HepG2 (cell line): ENCODE measurements around the gene GFY. TPM values are rescaled to one million over a fixed set of nuclear protein-coding genes. Genes with fewer than 3 reads are reported as not detected.

Experiments
- ATF4 ChIP-seq, 2 experiments: fragments of 450-650 bp in 1 of 2; sonication (generic) in 1 of 2; formaldehyde crosslinking; IDR thresholded peaks; 2 replicates each; pipeline versions ENCODE4 v1.5.0 to v1.8.0; 2020 to 2022; ENCODE audit warnings: mild to moderate bottlenecking in 1 of 2, missing genetic modification reagents in 1 of 2
- ATF7-NPFF ChIP-seq: sonication (generic); formaldehyde crosslinking; IDR thresholded peaks from 2 replicates; pipeline ENCODE4 v1.8.1; 2023; ENCODE audit warnings: mild to moderate bottlenecking, low read depth, missing genetic modification reagents, moderate library complexity
- BCLAF1 ChIP-seq: fragments of 450-650 bp; IDR thresholded peaks from 2 replicates; pipeline ENCODE4 v1.6.1; 2017; ENCODE audit warnings: mild to moderate bottlenecking
- ETV5 ChIP-seq: IDR thresholded peaks from 2 replicates; pipeline ENCODE4 v1.6.1; 2018; ENCODE audit warnings: missing biosample characterization, missing genetic modification reagents, inconsistent platforms, borderline replicate concordance
- EZH2 ChIP-seq: conservative IDR thresholded peaks from 2 replicates; pipeline ENCODE4 v1.6.1; 2012; ENCODE audit warnings: mild to moderate bottlenecking, low read depth, low read length, moderate library complexity
- KAT7 ChIP-seq: IDR thresholded peaks from 2 replicates; pipeline ENCODE4 v1.6.1; 2018; ENCODE audit warnings: borderline replicate concordance, missing compliant biosample characterization
- MXD3 ChIP-seq: IDR thresholded peaks from 2 replicates; pipeline ENCODE4 v1.6.1; 2016; ENCODE audit warnings: mild to moderate bottlenecking, missing biosample characterization, missing genetic modification reagents
- NBN ChIP-seq: fragments of 450-650 bp; conservative IDR thresholded peaks from 2 replicates; pipeline ENCODE4 v1.6.1; 2017
- ZFP1 ChIP-seq: IDR thresholded peaks from 2 replicates; pipeline ENCODE4 v1.6.1; 2016
- polyA plus RNA-seq, 8 experiments: library from polyadenylated mRNA; depleted of rRNA in 3 of 8; stranded (reverse) in 7 of 8; unstranded in 1 of 8; fragments of >200 nt; fragmentation: Illumina TruSeq in 4 of 8; extraction: Trizol in 4 of 8; gene quantifications; 2 replicates each; pipeline versions ENCODE4 v1.2.1 to v1.2.3, GENCODE V29; 2011 to 2016; ENCODE audit warnings: low read depth in 4 of 8, missing spikeins in 1 of 8, mixed read lengths in 1 of 8; ENCODE audit not compliant: insufficient read depth in 1 of 8
- total RNA-seq, 5 experiments: library from RNA; depleted of rRNA; stranded (reverse); fragments of >200 nt; fragmentation: Illumina TruSeq; extraction: Trizol; gene quantifications; 2 replicates each; pipeline ENCODE4 v1.2.3, GENCODE V29; 2016; ENCODE audit warnings: low read depth in 1 of 5
- TF ChIP-seq, protein P1 (sequence below): sonication (generic); formaldehyde crosslinking; IDR thresholded peaks from 2 replicates; pipeline ENCODE4 v1.5.0; 2020; ENCODE audit warnings: missing genetic modification reagents
- TF ChIP-seq, protein P2 (sequence below), 2 experiments: sonication (generic) in 1 of 2; formaldehyde crosslinking in 1 of 2; IDR thresholded peaks; 2 replicates each; pipeline versions ENCODE4 v1.5.1 to v1.6.1; 2011 to 2020; ENCODE audit warnings: borderline replicate concordance in 1 of 2, low read depth in 1 of 2, low read length in 1 of 2, mild to moderate bottlenecking in 1 of 2, missing genetic modification reagents in 1 of 2, moderate library complexity in 1 of 2
- TF ChIP-seq, protein P3 (sequence below): IDR thresholded peaks from 2 replicates; pipeline ENCODE4 v1.4.0; 2020; ENCODE audit warnings: mild to moderate bottlenecking, missing genetic modification reagents

The GFY gene
- total and polyA plus RNA-seq, 2 of the 13 experiments (the other 11 are each of a cell fraction or from before 2014, with no cell fraction given) = not detected

GRCh38 chr19:49453757-49454240, 28.6 kb downstream of the GFY start (continued):
- TF ChIP-seq ETV5 (CRISPR knock-in tag) = no peak
- TF ChIP-seq BCLAF1 = no peak
- no peak for TF ChIP-seq ZFP1
- TF ChIP-seq, protein P1, sequence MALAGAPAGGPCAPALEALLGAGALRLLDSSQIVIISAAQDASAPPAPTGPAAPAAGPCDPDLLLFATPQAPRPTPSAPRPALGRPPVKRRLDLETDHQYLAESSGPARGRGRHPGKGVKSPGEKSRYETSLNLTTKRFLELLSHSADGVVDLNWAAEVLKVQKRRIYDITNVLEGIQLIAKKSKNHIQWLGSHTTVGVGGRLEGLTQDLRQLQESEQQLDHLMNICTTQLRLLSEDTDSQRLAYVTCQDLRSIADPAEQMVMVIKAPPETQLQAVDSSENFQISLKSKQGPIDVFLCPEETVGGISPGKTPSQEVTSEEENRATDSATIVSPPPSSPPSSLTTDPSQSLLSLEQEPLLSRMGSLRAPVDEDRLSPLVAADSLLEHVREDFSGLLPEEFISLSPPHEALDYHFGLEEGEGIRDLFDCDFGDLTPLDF (CRISPR knock-in tag) = no peak
- no peak for TF ChIP-seq ATF7-NPFF (CRISPR knock-in tag)
- TF ChIP-seq, protein P2, sequence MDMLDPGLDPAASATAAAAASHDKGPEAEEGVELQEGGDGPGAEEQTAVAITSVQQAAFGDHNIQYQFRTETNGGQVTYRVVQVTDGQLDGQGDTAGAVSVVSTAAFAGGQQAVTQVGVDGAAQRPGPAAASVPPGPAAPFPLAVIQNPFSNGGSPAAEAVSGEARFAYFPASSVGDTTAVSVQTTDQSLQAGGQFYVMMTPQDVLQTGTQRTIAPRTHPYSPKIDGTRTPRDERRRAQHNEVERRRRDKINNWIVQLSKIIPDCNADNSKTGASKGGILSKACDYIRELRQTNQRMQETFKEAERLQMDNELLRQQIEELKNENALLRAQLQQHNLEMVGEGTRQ (IDR thresholded peaks at IDR 0.05; ENCODE audit: low read depth, low read length) = no peak
- TF ChIP-seq, protein P2 (CRISPR knock-in tag; IDR thresholded peaks at IDR 0.05; ENCODE audit: borderline replicate concordance) = peak; percentile 22; the same call in 1 of the 2 replicates
- TF ChIP-seq, protein P3, sequence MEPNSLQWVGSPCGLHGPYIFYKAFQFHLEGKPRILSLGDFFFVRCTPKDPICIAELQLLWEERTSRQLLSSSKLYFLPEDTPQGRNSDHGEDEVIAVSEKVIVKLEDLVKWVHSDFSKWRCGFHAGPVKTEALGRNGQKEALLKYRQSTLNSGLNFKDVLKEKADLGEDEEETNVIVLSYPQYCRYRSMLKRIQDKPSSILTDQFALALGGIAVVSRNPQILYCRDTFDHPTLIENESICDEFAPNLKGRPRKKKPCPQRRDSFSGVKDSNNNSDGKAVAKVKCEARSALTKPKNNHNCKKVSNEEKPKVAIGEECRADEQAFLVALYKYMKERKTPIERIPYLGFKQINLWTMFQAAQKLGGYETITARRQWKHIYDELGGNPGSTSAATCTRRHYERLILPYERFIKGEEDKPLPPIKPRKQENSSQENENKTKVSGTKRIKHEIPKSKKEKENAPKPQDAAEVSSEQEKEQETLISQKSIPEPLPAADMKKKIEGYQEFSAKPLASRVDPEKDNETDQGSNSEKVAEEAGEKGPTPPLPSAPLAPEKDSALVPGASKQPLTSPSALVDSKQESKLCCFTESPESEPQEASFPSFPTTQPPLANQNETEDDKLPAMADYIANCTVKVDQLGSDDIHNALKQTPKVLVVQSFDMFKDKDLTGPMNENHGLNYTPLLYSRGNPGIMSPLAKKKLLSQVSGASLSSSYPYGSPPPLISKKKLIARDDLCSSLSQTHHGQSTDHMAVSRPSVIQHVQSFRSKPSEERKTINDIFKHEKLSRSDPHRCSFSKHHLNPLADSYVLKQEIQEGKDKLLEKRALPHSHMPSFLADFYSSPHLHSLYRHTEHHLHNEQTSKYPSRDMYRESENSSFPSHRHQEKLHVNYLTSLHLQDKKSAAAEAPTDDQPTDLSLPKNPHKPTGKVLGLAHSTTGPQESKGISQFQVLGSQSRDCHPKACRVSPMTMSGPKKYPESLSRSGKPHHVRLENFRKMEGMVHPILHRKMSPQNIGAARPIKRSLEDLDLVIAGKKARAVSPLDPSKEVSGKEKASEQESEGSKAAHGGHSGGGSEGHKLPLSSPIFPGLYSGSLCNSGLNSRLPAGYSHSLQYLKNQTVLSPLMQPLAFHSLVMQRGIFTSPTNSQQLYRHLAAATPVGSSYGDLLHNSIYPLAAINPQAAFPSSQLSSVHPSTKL (CRISPR knock-in tag) = no peak
- TF ChIP-seq ATF4 (CRISPR knock-in tag; IDR thresholded peaks at IDR 0.05) = no peak
- TF ChIP-seq MXD3 = no peak
- no peak for TF ChIP-seq KAT7
- TF ChIP-seq EZH2 = no peak
- no peak for TF ChIP-seq NBN
